Measurements from ENCODE around the gene PIP4K2A.

PIP4K2A gene

DNA sequence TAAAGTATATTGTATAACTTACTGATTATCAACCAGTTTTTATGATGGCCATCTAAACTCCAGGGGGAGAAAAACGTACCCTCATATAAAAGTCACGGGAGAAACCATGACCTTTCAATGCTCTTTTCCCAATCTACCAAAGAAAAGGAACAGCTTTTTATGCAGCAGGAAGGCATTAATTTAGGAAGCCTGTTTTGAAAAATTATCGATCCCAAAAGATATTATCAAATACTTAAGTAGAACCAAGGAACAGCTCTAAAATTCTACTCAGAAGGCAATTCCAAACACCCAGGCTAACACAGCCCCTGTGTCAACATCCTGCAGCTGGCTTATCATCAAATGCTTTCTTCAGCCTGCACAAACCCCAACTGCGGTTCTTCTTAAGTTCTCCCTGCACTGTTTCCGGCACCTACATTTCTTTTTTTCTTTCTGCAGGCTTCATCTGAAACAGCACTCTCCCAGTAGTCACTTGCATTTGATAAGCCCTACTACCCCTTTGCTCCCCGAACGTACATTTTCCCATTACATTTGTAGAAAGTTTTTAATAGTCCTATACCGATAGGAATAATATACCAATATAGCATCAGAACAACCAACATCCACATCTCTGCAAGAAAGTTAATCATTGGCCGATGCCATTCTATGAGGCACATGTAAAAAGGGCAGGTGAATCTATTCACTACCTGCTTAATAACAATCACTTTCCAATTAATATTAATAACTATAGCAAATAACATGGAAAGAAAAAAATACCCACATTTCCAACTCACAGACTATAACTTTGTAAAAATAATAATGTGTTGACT is 47.9 kb downstream of the PIP4K2A start:
- no peak for DNase-seq (ENCODE audit: low spot score)

DNA sequence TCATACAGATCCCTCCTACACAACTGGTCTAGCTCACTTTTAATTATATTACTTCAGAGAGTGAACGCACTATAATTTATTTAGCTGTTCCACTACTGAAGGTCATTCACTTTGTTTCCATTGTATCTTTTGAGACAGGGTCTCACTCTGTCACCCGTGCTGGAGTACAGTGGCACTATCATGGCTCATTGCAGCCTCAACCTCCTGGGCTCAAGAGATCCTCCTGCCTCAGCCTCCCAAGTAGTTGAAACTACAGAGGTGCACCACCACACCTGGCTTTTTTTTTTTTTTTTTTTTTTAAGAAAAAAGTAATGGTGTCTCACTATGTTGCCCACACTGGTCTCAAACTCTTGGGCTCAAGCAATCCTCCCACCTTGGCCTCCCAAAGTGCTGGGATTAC is 49.0 kb downstream of the PIP4K2A start:
- no peak for DNase-seq (ENCODE audit: low spot score)

DNA sequence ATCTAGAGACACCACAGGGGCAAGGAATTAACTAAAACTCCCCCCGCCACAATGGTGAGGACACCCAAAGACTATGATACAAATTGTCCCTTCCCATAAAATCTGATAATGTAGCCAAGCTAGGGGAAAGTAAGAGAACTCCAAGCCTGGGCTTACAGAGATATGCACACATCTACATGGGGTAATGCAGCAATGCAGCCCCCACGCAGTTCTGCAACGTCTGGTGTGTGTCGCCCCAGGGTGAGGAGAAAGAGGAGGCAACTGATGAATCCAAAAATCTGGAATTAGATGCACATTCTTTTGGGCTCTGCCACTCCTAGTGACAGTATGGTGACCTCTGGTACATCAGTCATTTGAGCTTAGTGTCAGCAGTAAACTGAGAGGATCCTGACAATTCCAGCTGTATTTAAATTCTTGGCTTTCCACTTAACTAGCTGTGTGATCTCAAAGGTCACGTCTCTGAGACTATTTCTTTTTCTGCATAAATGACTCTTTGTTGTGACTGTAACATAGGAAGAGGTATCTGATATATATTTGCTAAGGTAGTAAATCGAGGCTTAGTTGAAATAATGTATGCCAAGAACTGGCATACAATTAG is 51.5 kb downstream of the PIP4K2A start:
- no peak for DNase-seq (ENCODE audit: low spot score)

- DNase-seq (ENCODE audit: low spot score) = no peak
Measured at GRCh38 chr10:22659866-22660265, 54.5 kb downstream of the PIP4K2A start.

GRCh38 chr10:22658745-22659410 is 55.5 kb downstream of the PIP4K2A start:
- no peak for DNase-seq (ENCODE audit: low spot score)

DNA sequence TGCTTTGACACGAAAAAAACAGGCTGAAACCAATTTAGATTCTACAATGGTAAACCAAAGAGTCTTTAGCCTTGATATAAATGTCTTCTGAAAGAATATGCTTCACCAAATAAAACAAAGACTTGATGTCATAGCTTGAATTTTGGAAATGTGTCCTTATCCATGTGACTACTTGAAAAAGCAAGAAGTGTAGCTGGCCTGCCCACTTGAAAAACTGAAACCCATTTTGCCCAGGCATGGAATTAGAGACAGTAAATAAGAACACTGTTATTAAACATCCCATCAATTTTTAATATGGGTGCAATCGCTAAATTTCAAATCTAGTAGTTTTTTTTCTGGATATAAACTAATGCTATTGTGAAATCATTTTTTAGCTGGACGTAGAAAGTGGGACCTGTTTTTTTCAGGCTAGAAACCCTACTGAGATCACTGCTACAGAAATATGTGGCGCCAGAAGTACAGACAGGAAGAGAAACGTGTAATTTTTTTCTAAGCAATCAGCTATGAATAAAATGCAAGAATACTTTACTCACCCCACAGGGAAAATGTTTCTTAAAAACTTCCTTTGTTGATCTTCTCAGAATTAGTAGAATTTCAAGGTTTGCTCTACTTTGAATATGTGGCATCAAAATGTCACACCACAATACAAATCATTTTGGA is 56.7 kb downstream of the PIP4K2A start:
- no peak for DNase-seq (ENCODE audit: low spot score)

DNA sequence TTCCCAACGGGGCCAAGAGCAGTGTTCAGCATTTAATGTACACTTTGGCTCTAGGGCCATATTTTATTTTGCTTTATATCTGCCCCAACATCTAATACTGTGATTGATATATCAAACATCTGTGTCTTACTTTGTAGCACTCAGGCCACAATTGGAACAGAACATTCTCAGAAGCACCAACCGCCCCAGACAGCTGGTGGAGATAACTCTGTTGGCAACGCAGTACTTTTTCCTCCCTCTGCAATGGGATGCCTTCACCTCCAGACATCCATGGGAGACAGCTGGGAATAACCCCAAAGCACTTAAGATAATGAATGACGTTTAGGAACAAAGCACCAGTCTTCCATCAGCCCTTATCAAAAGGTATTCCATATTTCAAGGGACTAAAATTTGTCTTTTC is 57.4 kb downstream of the PIP4K2A start:
- no peak for DNase-seq (ENCODE audit: low spot score)

DNA sequence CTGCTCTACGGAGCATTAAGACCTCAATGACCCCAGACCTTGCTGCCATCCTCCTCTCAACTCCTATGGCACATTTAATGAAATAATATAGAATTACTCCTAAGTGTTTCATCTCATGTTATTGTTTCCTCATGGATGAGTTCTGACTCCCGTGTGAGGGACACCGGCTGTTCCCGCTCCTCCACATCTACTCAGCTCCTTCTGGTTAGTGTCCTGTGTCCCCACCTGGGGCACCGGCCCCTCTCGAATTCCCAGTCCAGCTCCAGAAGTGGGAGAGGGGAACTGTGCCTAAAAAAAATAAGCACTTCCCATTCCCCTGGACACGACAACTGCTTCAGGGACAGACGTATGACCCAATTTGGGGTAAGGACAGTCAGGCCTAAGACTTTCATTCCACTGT is 58.3 kb downstream of the PIP4K2A start:
- DNase-seq (ENCODE audit: low spot score) = no peak

- DNase-seq (ENCODE audit: low spot score) = peak; percentile 87
Measured at GRCh38 chr10:22655312-22655981, 58.9 kb downstream of the PIP4K2A start.

GRCh38 chr10:22652988-22653481 is 61.3 kb downstream of the PIP4K2A start:
- no peak for DNase-seq (ENCODE audit: low spot score)

DNA sequence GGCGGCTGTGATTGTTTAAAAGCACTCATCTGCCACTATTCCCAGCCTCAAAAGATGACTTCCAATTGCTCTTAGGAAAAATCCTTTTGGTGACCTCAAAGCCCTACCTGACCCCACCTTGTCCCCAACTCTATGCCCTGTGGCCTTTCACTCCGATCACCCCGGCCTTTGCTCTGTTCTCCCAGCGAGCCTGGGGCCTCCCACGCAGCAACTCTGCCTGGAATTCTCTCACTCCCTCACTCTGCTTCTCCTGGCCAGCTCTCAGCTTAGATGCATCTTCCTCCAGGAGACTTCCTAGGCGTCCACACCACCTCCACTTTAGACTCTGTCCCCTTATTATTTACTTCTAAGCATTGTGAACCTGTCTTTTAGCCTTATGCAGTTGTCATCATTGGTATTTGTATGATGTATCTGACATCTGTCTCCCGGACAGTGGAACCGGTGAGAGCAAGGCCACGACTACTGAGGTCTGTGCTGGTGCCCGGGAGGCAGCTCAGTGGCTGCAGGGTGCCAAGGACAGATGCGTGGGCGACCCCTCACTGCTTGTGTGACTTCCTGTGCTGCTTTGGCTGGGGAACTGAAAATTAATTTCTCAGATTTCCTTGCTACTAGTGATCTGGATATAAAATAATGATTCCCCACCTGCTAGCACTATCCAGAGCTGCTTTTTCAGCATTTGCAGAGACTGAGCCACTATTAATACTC is 63.0 kb downstream of the PIP4K2A start:
- no peak for DNase-seq (ENCODE audit: low spot score)

DNA sequence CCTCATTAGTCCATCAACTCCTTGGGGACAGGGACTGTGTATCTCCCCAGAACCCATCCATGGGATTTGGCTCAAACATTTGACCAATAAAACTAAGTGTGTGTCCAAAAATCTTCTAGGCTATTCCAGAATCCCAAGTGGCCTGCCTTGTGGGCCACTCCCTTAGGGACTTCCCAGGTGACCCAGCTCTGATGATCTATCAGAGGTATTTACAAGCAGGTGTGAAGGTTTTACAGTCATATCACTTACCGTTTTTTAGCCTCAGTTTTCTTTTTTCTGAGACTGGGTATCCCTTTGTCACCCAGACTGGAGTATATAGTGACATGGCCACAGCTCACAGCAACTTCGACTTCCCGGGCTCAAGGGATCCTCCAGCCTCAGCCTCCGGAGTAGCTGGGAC is 64.4 kb downstream of the PIP4K2A start:
- DNase-seq (ENCODE audit: low spot score) = no peak

DNA sequence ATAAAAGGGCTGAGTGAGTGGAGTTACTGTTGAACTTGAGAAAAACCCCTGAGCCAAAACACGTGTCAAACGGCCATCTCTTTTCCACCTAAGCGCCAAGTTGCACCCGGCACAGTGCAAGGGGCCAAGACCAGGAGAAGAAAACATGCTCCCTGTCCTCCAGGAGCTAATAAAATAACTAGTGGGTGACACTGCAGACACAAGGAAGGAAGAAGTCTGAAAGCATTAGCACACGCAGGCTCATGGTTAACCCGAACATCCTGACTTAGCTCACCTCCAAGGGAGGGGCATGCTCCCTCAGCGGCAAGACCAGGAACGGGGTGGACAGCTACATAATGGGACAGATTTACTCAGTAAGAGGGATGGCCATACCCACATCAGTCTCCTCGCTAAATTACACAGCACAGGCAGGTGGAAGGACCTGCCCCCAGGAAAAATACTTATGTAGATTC is 65.0 kb downstream of the PIP4K2A start:
- peak; percentile 90 for DNase-seq (ENCODE audit: low spot score)

DNA sequence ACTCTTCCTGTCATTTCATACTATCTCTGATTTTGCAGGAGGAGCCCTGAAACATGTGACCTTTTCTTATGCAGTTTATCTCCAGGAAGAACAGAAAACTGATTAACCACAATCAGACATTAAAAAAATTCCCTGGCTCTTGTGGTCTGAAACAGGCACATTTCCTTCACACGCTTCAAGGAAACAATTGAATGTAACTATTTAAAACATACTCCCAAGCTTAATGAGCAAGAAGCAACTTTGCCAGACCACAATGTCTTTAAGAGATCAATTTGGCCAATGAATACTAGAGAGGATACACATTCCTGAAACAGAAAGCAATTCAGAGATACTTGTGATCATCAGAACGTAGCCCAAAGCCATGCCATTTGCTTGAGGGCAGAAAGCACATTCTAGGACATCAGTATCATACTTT is 65.8 kb downstream of the PIP4K2A start:
- DNase-seq (ENCODE audit: low spot score) = peak; percentile 99

- no peak for DNase-seq (ENCODE audit: low spot score)
Measured at GRCh38 chr10:22647244-22647643, 67.1 kb downstream of the PIP4K2A start.

DNA sequence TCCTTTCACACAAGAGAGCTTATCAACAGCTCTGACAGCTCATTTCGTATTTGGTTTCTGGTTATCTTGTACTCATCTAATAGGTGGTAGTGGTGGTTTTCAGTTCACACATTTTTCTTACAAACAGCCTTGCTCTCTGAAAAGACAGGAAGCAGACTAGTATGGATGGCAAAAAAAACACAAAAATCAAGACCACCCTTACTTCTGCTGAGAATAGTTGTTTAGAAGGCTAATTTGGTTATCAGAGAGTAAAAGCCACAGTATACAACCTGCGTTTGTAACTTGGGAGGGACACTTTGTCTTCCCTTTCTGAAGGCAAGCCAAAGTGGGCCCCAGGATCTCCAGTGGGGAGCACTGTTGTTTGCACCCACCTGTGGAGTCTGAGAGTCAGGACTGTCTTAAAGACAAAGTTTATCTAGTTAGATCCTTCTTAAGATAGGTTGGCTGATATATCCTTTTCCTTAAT is 68.0 kb downstream of the PIP4K2A start:
- DNase-seq (ENCODE audit: low spot score) = no peak

DNA sequence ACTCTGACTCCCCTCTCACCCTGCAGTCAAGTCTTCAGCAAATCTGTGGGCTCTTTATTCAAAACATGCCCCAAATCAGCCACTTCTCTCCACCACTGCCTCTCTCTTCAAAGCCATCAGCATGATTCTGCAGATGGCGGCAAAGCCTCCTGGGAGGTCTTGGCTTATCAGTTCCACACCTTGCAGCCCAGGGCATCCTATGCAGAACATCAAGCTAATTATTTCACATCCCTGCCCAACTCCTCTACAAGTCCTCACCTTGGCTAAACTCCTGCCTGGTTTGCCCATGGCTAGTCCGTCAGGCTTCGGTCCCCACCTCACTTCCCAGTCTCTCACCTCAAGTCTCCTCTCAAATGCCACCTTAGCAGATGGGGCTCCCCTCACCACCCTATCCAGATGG is 70.2 kb downstream of the PIP4K2A start:
- DNase-seq (ENCODE audit: low spot score) = no peak

DNA sequence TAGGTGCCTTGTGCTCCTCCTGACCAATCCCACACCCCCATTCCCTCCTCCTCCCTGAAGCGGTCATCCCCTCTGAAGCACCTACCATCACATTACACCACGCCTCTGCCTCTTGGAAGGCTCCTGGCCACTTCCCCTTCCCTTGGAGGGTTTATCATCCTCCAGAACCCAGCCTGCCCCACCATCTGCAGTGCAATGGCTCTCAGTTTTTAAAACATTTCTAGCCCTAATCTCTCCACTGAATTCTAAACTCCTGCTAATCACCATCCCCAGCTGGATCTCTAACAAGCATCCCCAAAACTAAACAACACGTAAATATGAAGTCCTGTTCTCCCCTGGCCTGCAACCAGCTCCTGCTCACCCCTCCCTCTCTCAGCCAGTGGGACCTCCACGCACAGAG is 70.6 kb downstream of the PIP4K2A start:
- no peak for DNase-seq (ENCODE audit: low spot score)

DNA sequence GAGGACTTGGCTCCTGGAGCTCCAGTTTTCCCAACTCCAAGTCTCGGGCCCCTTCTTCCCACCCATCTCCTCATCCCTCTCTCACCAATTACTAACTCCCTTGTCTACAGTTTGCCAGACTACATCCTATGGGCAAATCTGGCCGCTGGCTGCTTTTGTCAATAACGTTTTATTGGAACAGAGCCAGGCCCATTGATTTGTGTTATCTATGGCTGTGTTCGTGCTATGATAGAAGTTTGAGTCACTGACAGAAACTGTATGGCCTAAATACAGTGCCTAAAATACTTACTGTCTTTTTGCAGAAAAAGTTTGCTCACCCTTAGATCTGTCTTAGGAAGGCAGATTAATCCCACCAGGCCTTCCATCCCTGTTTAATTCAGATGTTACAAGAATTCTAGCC is 71.3 kb downstream of the PIP4K2A start:
- no peak for DNase-seq (ENCODE audit: low spot score)

DNA sequence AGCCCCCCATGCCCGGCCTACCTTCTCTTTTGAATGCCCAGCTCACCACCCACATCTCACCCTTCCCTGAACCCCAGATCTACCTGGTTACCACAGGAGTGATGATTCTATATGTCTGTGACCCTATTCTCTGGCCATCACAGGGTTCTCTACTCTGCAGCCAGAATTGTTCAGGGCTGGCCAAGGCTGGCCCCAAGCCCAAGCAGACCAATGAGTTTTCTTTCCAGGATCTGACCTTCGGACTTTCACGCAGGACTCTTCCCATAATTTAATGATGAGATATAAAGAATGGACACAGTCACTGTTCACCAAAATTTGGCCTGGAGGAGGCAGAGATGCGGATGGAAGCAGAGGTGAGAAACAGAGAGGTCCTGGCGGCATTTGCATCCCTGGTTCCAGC is 72.6 kb downstream of the PIP4K2A start:
- DNase-seq (ENCODE audit: low spot score) = no peak

DNA sequence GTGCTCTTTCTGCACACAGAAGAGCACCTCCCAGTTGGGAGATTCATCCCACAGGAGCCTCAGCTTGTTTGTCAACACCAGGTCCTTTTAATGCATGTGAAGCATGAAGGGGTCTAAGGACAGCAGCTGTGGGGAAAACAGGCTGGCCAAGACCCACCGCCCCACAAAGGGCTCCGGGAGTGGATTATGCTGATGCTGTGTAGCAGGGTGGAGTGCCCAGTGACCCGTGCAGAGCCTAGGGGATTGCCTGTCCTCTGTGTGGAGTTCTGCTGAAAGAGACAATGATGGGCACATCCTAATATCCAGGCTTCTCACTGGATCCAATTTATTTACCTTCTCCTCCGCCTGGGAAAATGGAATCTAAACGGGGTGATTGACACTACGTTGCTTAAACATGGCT is 74.0 kb downstream of the PIP4K2A start:
- DNase-seq (ENCODE audit: low spot score) = no peak

Measured in kidney tubule cell (primary cell).